Osteocyte (in vitro differentiated cells): Measurements from ENCODE around the gene SARS2. TPM values are rescaled to one million over a fixed set of nuclear protein-coding genes. Genes with fewer than 3 reads are reported as not detected.

Source experiments
- DNase-seq: peaks from one replicate; pipeline ENCODE4 v3.0.0; 2021; ENCODE audit warnings: mixed read lengths; ENCODE audit not compliant: unreplicated experiment; ENCODE audit errors: extremely low spot score
- H3K27ac Mint-ChIP-seq: one replicate; pipeline ENCODE4 v1.8.0; 2021; ENCODE audit warnings: mild to moderate bottlenecking, mixed read lengths; ENCODE audit not compliant: unreplicated experiment
- H3K27me3 Mint-ChIP-seq: one replicate; pipeline ENCODE4 v1.8.0; 2021; ENCODE audit warnings: mixed read lengths; ENCODE audit not compliant: unreplicated experiment
- H3K36me3 Mint-ChIP-seq: one replicate; pipeline ENCODE4 v1.8.0; 2021; ENCODE audit warnings: mixed read lengths; ENCODE audit not compliant: unreplicated experiment
- H3K4me1 Mint-ChIP-seq: one replicate; pipeline ENCODE4 v1.8.0; 2021; ENCODE audit warnings: mixed read lengths; ENCODE audit not compliant: unreplicated experiment
- H3K4me3 Mint-ChIP-seq: one replicate; pipeline ENCODE4 v1.8.0; 2021; ENCODE audit warnings: mild to moderate bottlenecking, moderate library complexity, mixed read lengths; ENCODE audit not compliant: unreplicated experiment
- H3K9me3 Mint-ChIP-seq: one replicate; pipeline ENCODE4 v1.8.0; 2021; ENCODE audit warnings: mixed read lengths; ENCODE audit not compliant: unreplicated experiment
- total RNA-seq: library from RNA; stranded (reverse); gene quantifications from 2 replicates; pipeline ENCODE4 v1.2.1, GENCODE V29; 2021
- TF ChIP-seq, protein P1 (sequence below): fragments of 200-600 bp; sonication (generic); IDR thresholded peaks from 2 replicates; pipeline ENCODE4 v1.5.0; 2021; ENCODE audit warnings: antibody characterized with exemption, mild to moderate bottlenecking, moderate library complexity

Gene SARS2
- total RNA-seq, 1 donor from 2014 or later: 26.7 TPM

DNA sequence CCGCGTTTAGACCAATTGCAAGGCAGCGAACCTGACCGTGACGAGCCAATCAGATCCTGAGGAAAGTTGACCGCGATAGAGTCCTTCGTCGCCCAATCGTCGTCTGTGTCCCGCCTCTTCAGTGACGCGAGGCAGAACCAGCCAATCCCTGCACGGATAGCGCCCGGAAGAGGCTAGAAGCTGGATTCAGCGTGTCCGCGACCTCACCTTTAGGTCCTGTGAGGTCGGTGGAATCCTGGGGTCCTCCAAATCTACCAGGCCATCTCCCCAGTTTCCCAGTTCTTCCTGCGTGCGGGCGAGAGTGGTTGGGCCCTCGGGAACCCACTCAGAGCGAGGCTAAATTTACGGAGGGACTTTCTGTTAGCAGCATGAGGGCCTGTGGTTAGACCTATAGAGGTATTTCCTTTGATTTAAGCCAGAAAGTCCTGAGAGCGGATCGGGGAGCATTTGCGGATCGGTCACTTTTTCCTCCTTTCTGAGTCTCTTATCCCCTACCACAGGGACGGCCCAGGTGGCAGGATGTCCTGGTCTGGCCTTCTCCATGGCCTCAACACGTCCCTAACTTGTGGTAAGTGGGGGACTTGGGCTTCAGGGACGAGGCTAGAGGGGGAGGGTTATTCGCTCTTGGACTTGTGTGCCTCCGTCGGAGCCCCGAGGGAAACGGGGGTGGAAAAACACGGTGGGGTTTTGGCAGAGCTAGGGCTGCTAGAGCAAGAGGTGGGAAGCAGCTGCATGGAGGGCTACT lies 385 bp upstream of the SARS2 start, which contains the start of gene MRPS12:
TSS of gene MRPS12 (plus strand) at position 169 of the 745 bp plus-strand sequence. CDS start at position 520, 351 bp downstream.
- H3K9me3 Mint-ChIP-seq: peaks cover 6% of the 10 kb centered on the region

DNA sequence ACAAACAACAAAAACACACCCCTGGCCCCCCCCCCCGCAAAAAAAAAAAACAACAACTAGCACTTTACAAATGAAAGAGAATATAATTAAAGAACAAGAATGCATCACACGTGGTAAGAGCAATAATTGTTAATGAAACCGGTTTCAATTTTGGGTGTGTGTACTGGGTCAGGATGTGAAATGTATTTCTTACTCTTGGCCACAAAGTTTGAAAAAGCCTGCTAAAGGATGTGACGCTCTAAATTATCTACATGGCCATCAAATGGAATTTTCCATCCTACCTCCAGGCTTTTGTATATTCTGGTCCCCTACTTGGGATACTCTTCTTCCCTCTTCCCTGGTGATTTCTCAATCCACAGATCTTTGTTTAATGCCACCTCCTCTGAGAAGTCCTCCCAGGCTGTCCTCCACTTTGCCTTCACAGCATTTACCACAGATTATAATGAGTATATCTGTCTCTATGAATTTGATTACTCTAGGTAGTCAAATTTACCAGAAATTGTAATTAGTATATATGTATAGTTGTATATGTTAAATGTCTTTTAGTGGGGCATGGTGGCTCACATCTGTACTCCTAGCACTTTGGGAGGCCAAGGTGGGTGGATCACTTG lies 2.1 kb downstream of the SARS2 start:
- no peak overlapping the region for H3K27ac Mint-ChIP-seq
- no peak for DNase-seq
- H3K4me3 Mint-ChIP-seq: no peak overlapping the region
- H3K4me1 Mint-ChIP-seq: peaks cover 22% of the 10 kb centered on the region
- H3K36me3 Mint-ChIP-seq: peaks cover 8% of the 10 kb centered on the region
- H3K9me3 Mint-ChIP-seq: no peaks in the 10 kb centered on the region
- TF ChIP-seq, protein P1, sequence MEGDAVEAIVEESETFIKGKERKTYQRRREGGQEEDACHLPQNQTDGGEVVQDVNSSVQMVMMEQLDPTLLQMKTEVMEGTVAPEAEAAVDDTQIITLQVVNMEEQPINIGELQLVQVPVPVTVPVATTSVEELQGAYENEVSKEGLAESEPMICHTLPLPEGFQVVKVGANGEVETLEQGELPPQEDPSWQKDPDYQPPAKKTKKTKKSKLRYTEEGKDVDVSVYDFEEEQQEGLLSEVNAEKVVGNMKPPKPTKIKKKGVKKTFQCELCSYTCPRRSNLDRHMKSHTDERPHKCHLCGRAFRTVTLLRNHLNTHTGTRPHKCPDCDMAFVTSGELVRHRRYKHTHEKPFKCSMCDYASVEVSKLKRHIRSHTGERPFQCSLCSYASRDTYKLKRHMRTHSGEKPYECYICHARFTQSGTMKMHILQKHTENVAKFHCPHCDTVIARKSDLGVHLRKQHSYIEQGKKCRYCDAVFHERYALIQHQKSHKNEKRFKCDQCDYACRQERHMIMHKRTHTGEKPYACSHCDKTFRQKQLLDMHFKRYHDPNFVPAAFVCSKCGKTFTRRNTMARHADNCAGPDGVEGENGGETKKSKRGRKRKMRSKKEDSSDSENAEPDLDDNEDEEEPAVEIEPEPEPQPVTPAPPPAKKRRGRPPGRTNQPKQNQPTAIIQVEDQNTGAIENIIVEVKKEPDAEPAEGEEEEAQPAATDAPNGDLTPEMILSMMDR: no peak
- no peaks in the 10 kb centered on the region for H3K27me3 Mint-ChIP-seq

More for the DNA sequence above, 385 bp upstream of the SARS2 start, which contains the start of gene MRPS12:
- Mint-ChIP-seq H3K4me1 (peaks cover 22% of the 10 kb centered on the region), H3K4me3 (peak within 1 kb of the TSS; percentile 94), H3K36me3 (peaks cover 12% of the 10 kb centered on the region), H3K27ac (peak within 1 kb of the TSS; percentile 96), H3K27me3 (no peaks in the 10 kb centered on the region)
- DNase-seq: peak; percentile 99
- TF ChIP-seq, protein P1: no peak

DNA sequence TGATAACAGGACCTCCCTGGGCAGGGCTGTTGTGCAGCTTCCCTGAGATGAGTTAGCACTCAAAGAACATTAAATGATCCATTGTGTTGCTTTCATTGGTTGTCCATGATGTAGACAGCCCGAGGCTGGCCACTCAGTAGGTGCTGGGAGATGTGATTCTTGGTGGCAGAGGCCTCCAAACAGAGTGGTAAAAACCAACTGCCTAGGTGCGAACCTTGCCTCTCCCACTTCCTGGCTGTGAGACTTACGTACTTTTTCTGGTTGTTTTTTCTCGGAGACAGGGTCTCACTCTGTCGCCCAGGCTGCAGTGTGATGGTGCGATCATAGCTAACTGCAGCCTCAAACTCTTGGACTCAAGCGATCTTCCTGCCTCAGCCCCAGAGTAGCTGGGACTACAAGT lies 6.2 kb downstream of the SARS2 start:
- no peaks in the 10 kb centered on the region for H3K27me3 Mint-ChIP-seq
- no peak overlapping the region for H3K27ac Mint-ChIP-seq
- no peak overlapping the region for H3K4me3 Mint-ChIP-seq
- TF ChIP-seq, protein P1: no peak
- no peak for DNase-seq
- no peaks in the 10 kb centered on the region for H3K4me1 Mint-ChIP-seq
- peaks cover 6% of the 10 kb centered on the region for H3K36me3 Mint-ChIP-seq
- no peaks in the 10 kb centered on the region for H3K9me3 Mint-ChIP-seq

DNA sequence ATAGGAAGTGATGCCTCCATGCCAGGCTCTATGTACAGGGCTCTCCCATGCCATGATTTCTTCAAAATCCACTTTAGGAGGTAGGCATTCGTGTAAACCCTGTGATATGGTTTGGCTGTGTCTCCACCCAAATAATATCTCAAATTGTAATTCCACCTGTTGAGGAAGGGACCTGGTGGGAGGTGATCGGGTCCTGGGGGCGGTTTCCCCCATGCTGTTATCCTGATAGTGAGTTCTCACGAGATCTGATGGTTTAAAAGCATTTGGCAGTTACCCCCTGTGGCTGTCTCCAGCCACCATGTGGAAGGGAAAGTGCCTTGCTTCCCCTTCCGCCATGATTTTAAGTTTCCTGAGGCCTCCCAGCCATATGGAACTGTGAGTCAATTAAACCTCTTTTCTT lies 8.1 kb downstream of the SARS2 start:
- Mint-ChIP-seq H3K27me3 (no peaks in the 10 kb centered on the region), H3K9me3 (no peaks in the 10 kb centered on the region), H3K36me3 (peaks cover 6% of the 10 kb centered on the region), H3K27ac (no peak overlapping the region), H3K4me3 (no peak overlapping the region), H3K4me1 (no peaks in the 10 kb centered on the region)
- TF ChIP-seq, protein P1: no peak
- DNase-seq: no peak
